ENCODE results near the gene PLXNA4. TPM values are rescaled to one million over a fixed set of nuclear protein-coding genes. Genes with fewer than 3 reads are reported as not detected.

The PLXNA4 gene
- total RNA-seq, 4 donors from 2014 or later: 1.1 to 2.8 (median 1.4) TPM

GRCh38 chr7:132402096-132402495, 174.2 kb downstream of the PLXNA4 start:
- Histone ChIP-seq H3K36me3 (no peaks in the 10 kb centered on the region), H3K4me3 (no peak overlapping the region), H3K9me3 (no peaks in the 10 kb centered on the region), H3K27me3 (no peaks in the 10 kb centered on the region), H3K4me1 (peaks cover 0 to 3% (median 0%) of the 10 kb centered on the region in 4 donors), H3K27ac (no peak overlapping the region)
- no peak for DNase-seq
- TF ChIP-seq CTCF (IDR thresholded peaks at IDR 0.05): no peak
- TF ChIP-seq POLR2A (IDR thresholded peaks at IDR 0.05): no peak
- TF ChIP-seq POLR2AphosphoS5 (IDR thresholded peaks at IDR 0.05): no peak
- TF ChIP-seq EP300 (IDR thresholded peaks at IDR 0.05; ENCODE audit: low read depth): no peak
- 78 to 81% methylated on average over 3 to 5 of the region's 5 CpGs for WGBS, 2 donors (ENCODE audit: low coverage in 1 of 2)
- intact Hi-C loops (cut with DNase I; ENCODE audit: low total_unique reads) (no loop called here), in situ Hi-C loops (cut with MboI; ENCODE audit: low pct_ligation_motif_present in 1 of 4, low pct_unique_long_range_greater_than_20kb in 1 of 4, low sequenced_read_pairs in 3 of 4) (no loop called here)

GRCh38 chr7:132400561-132401142, 175.6 kb downstream of the PLXNA4 start:
- peak overlapping the region in 1 of 4 donors; percentile 21 for H3K27ac ChIP-seq
- DNase-seq: no peak
- no peaks in the 10 kb centered on the region for H3K9me3 ChIP-seq
- no peaks in the 10 kb centered on the region for H3K27me3 ChIP-seq
- in situ Hi-C loops (cut with MboI; ENCODE audit: low pct_ligation_motif_present in 1 of 4, low pct_unique_long_range_greater_than_20kb in 1 of 4, low sequenced_read_pairs in 3 of 4): no loop called here
- WGBS, 2 donors (ENCODE audit: low coverage in 1 of 2): 81 to 89% methylated on average over 8 to 10 of the region's 10 CpGs
- TF ChIP-seq POLR2AphosphoS5 (IDR thresholded peaks at IDR 0.05) (peak in 1 of 3 donors; percentile 25), EP300 (IDR thresholded peaks at IDR 0.05; ENCODE audit: low read depth) (no peak)
- H3K36me3 ChIP-seq: no peaks in the 10 kb centered on the region
- H3K4me1 ChIP-seq: peaks cover 0 to 3% (median 0%) of the 10 kb centered on the region in 4 donors
- intact Hi-C loops (cut with DNase I; ENCODE audit: low total_unique reads): no loop called here
- no peak overlapping the region for H3K4me3 ChIP-seq

GRCh38 chr7:132399367-132399766, 176.9 kb downstream of the PLXNA4 start:
- Histone ChIP-seq H3K36me3 (no peaks in the 10 kb centered on the region), H3K9me3 (no peaks in the 10 kb centered on the region), H3K27me3 (no peaks in the 10 kb centered on the region), H3K27ac (no peak overlapping the region), H3K4me3 (no peak overlapping the region), H3K4me1 (peaks cover 0 to 3% (median 0%) of the 10 kb centered on the region in 4 donors)
- no peak for DNase-seq
- WGBS, 2 donors (ENCODE audit: low coverage in 1 of 2): 65 to 82% methylated on average over 3 to 4 of the region's 4 CpGs
- intact Hi-C loops (cut with DNase I; ENCODE audit: low total_unique reads) (no loop called here), in situ Hi-C loops (cut with MboI; ENCODE audit: low pct_ligation_motif_present in 1 of 4, low pct_unique_long_range_greater_than_20kb in 1 of 4, low sequenced_read_pairs in 3 of 4) (no loop called here)
- TF ChIP-seq CTCF (IDR thresholded peaks at IDR 0.05): no peak
- TF ChIP-seq EP300 (IDR thresholded peaks at IDR 0.05; ENCODE audit: low read depth): no peak

GRCh38 chr7:132398253-132398925, 177.9 kb downstream of the PLXNA4 start:
- Histone ChIP-seq H3K27ac (no peak overlapping the region), H3K4me1 (peaks cover 0 to 9% (median 0%) of the 10 kb centered on the region in 4 donors), H3K27me3 (no peaks in the 10 kb centered on the region), H3K36me3 (no peaks in the 10 kb centered on the region), H3K9me3 (no peaks in the 10 kb centered on the region), H3K4me3 (no peak overlapping the region)
- in situ Hi-C loops (cut with MboI; ENCODE audit: low pct_ligation_motif_present in 1 of 4, low pct_unique_long_range_greater_than_20kb in 1 of 4, low sequenced_read_pairs in 3 of 4): no loop called here
- no peak for TF ChIP-seq EP300 (IDR thresholded peaks at IDR 0.05; ENCODE audit: low read depth)
- no peak for TF ChIP-seq CTCF (IDR thresholded peaks at IDR 0.05)
- no peak for TF ChIP-seq POLR2AphosphoS5 (IDR thresholded peaks at IDR 0.05)
- TF ChIP-seq POLR2A (IDR thresholded peaks at IDR 0.05): no peak
- 82 to 94% methylated on average over 3 to 13 of the region's 14 CpGs for WGBS, 2 donors (ENCODE audit: low coverage in 1 of 2)
- no peak for DNase-seq
- intact Hi-C loops (cut with DNase I; ENCODE audit: low total_unique reads): no loop called here
